Right ventricle myocardium inferior (tissue), 1 donor: ENCODE results near the gene ATP13A3. TPM values are rescaled to one million over a fixed set of nuclear protein-coding genes. Genes with fewer than 3 reads are reported as not detected.

Experiments
- ATAC-seq: fragments of 200-7000 bp; cut with Tn5 transposase; one replicate; pipeline ENCODE4 v1.9.1; 2020; ENCODE audit warnings: mild to moderate bottlenecking, moderate library complexity
- DNase-seq: peaks from one replicate; pipeline ENCODE4 v3.0.0; 2021; ENCODE audit errors: missing footprints
- intact Hi-C: fragments of 100-400 bp; cut with DNase I; formaldehyde crosslinking; loops from one replicate; pipeline ENCODE4 v1.11.0; 2022
- total RNA-seq: library from RNA; stranded (reverse); fragmentation: NEBNext Ultra II Directional; extraction: Animal tissue kit (Norgen Biotek cat#: 25700); gene quantifications from one replicate; pipeline ENCODE4 v1.2.1, GENCODE V29; 2021
- donor health status: DM: no; HTN: yes; CAD: no; lungs with severe emphysema.

ATP13A3 gene
- total RNA-seq, 1 donor from 2014 or later, result 55.3 TPM

DNA sequence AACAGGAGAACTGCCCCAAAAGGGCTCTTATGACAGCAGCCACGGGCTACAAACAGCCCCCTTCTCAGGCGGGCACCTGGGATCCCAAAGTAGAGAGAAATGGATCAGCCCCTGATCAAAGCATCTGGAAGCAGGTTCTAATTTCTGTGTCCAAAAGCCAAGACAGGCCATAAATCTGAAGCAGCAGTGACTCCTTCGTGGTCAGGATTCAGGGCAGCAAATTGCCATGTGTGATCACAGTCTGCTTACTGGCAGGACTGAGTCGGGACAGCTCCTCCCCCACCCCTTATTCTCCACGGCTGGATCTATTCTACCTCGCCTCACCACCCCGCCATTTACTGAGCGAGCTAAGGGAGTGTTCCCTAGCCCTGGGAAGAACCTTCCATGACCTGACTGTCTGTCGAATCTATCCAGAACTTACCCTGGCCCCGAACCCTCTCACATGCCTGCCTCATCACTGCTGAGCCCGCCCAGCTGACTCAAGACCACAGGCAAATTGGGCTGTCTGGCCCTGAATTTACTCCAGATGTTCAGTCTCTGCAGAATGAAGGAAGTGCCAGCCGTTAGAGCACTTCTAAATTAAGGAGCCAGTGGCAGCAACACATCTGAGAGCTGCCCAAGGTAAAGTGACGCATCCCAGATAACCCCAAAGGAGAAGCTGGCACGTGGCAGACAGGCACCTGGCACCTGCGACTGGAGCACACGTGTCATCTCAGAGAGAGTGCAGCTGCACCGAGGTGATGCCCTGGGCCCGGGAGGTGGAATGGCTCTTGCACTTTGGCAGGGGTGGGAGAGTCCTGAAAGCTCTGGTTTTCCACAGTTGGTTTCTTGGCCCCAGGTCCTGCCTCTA, 118.6 kb downstream of the ATP13A3 start:
- intact Hi-C loops, result no loop called here

DNA sequence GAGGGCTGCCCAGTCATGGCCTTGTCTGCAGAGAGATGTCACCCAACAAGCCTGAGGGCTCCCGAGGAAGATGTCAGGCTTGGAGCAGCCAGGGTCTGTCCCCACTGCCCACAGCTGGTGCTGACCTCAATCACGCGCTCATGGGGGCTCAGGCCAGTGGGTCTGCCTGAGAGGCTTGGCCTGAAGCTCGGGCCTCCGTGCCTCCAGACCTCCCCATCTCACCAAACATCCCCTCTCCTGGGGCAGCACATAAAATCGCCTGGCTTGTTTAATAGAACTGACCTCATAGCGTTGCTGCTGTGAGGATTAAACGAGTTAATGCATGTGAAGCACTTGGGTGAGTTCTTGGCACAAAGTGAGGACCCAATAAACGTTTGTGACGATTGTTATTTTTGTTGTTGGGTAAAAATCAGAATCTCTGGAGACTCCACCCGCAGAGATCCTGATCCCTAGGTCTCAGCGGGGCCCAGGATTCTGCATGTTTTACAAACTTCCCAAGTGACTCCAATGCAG, 120.8 kb downstream of the ATP13A3 start:
- intact Hi-C loops, result no loop called here
- DNase-seq, result no peak
- no peak for ATAC-seq

More for the DNA sequence above, 118.6 kb downstream of the ATP13A3 start:
- no peak for DNase-seq
- no peak for ATAC-seq

DNA sequence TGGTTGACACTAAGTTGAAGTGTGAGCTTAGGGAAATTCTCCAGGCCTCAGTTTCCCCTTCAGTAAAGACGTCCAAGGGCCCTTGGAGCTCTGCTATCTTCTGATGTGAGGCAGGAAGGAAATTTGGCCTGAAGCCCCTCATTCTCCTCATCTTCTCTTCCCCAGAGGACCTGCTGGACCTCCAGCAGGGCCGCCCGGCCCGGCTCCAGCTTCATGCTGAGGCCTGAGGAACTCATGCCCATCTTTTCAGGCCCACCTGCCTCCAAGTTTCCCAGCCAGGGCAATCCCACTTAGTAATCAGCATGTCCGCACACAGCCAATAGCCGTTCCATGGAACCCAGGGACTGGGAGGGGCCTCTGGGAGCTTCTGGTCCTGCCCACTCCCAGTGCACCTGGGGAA, 121.3 kb downstream of the ATP13A3 start:
- DNase-seq, result no peak
- intact Hi-C loops, result no loop called here
- no peak for ATAC-seq

DNA sequence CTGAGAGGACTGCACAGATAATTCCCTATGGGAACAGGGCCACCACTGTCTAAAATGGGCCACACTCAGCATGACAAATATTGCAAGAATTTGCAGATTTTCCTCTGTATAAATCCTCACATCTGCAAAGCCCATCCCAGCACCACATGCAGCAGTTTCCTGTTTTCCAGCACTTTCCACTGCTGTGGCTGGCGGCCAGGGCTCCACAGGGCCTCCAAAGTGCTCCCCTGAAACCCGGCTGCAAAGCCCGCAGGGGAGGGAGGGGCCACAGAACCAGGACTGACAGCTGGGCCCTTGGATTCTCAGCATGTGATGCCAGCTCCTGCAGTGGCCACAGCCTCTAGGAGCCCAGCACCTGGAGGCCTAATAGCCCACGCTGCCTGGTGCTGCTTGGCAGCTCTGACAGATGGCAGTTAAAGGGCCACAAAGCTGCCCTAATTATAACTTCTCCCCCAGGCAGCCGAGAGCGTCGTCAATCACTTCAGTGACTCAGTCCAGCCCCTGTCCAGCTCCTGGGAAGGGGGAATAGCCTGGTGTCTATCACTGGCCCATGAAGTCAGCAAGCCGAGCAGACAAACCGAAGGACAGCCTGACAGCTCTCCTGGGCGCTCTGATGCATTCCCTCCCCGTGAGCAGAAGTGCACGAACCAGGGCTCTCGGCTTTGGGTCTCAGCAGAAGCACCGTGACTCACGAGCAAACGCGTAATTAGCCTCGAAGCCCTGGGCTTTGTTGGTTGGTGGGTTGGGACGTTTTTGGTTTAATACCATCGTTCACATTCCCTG, 122.0 kb downstream of the ATP13A3 start:
- no peak for DNase-seq
- peak; percentile 11 for ATAC-seq
- intact Hi-C loops, result no loop called here

DNA sequence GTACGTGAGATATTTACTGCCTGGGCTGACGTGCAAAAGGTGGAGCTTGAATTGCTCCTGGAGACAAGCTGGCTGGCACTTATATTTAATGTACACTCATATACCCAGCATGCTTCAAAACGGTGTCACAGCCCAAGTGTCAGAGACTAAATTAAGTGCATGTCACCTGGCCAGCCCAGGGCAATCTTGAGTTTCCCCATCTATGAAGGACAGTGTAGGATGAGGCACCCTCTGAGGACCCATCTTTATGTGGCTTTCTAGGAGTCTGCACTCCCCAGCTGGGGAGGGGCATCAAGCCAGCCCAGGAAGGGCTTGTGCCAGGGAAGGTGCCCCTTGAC, 122.5 kb downstream of the ATP13A3 start:
- DNase-seq (no peak), ATAC-seq (no peak)
- intact Hi-C loops, result no loop called here

GRCh38 chr3:194360568-194360967, 126.2 kb downstream of the ATP13A3 start:
- intact Hi-C loops, result no loop called here
- DNase-seq, result no peak
- ATAC-seq, result no peak

- DNase-seq (no peak), ATAC-seq (no peak)
- intact Hi-C loops, result no loop called here
Measured at GRCh38 chr3:194357681-194358080, 129.1 kb downstream of the ATP13A3 start.

GRCh38 chr3:194355379-194355778, 131.4 kb downstream of the ATP13A3 start:
- ATAC-seq, result no peak
- DNase-seq, result no peak
- intact Hi-C loops, result no loop called here

DNA sequence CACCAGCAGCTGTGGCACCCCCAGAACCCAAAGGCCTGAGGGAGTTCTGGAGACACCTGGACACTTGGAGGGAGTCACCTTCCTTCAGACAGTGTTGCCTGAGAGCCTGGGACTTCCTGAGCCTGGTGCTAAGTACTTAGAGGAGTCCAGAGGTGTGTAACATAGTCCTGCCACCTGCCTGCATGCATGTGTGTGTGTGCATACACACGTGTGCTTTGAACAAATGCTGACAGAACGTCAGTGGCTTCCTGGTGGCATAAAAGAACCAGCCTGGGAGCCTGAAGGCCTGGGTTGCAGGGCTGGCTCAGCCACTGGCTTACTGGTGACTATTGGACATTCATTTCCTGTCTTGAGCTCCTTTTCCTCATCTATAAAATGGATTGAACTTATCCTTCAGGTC, 132.5 kb downstream of the ATP13A3 start:
- ATAC-seq (no peak), DNase-seq (no peak)
- intact Hi-C loops, result no loop called here

Other genes starting within 250 kb of the ATP13A3 start
- 2.3 TPM for gene CPN2, start 135.7 kb downstream of the ATP13A3 start, total RNA-seq
- 0.14 TPM for gene LRRC15, start 117.3 kb downstream of the ATP13A3 start, total RNA-seq
- gene GP5, start 87.7 kb downstream of the ATP13A3 start, total RNA-seq, result not detected
- gene TMEM44, start 146.4 kb upstream of the ATP13A3 start, total RNA-seq, result 6.1 TPM
- gene LSG1, start 185.2 kb upstream of the ATP13A3 start, total RNA-seq, result 20.9 TPM
- gene FAM43A, start 198.9 kb upstream of the ATP13A3 start, total RNA-seq, result 15.7 TPM